Kidney epithelial cell (primary cell): Measurements from ENCODE around the gene TBCA. TPM values are rescaled to one million over a fixed set of nuclear protein-coding genes. Genes with fewer than 3 reads are reported as not detected.

ENCODE experiments used
- DNase-seq: peaks from one replicate; pipeline ENCODE4 v3.0.0-alpha.2; 2010; ENCODE audit warnings: low read depth
- H3K27me3 ChIP-seq: 2 replicates; pipeline ENCODE4 v1.6.0; 2011; ENCODE audit warnings: low read length; ENCODE audit not compliant: control insufficient read depth, insufficient read depth
- H3K36me3 ChIP-seq: 2 replicates; pipeline ENCODE4 v1.5.1; 2011; ENCODE audit warnings: low read length; ENCODE audit not compliant: control insufficient read depth, insufficient read depth
- H3K4me3 ChIP-seq: 2 replicates; pipeline ENCODE4 v1.5.1; 2011; ENCODE audit warnings: low read depth, mild to moderate bottlenecking, control low read depth, low read length
- total RNA-seq: library from RNA; depleted of rRNA; stranded (reverse); fragments of >200 nt; gene quantifications from 2 replicates; pipeline ENCODE4 v1.2.3, GENCODE V29; 2015
- TF ChIP-seq, protein P1 (sequence below): IDR thresholded peaks from 2 replicates; pipeline ENCODE4 v1.5.1; 2011; ENCODE audit warnings: mild to moderate bottlenecking, moderate library complexity, low read length, control low read depth, inconsistent platforms; ENCODE audit not compliant: insufficient read depth, poor library complexity, severe bottlenecking

Gene TBCA
- total RNA-seq, 1 donor from 2014 or later: 233 TPM

DNA sequence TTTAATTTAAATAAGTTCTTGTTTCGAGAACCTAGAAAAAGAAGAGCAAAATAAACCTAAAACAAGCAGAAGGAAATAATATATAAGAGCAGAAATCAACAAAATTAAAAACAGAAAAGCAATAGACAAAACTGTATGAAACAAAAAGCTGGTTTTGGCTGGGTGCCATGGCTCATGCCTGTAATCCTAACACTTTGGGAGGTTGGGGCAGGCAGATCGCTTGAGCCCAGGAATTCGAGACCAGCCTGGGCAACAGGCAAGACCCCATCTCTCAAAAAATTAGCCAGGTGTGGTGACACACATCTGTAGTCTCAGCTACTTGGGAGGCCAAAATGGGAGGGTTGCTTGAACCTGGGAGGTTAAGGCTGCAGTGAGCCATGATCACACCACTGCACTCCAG is 78.4 kb downstream of the TBCA start:
- Histone ChIP-seq H3K4me3 (no peak overlapping the region), H3K27me3 (no peaks in the 10 kb centered on the region), H3K36me3 (no peaks in the 10 kb centered on the region)
- no peak for DNase-seq
- TF ChIP-seq, protein P1, sequence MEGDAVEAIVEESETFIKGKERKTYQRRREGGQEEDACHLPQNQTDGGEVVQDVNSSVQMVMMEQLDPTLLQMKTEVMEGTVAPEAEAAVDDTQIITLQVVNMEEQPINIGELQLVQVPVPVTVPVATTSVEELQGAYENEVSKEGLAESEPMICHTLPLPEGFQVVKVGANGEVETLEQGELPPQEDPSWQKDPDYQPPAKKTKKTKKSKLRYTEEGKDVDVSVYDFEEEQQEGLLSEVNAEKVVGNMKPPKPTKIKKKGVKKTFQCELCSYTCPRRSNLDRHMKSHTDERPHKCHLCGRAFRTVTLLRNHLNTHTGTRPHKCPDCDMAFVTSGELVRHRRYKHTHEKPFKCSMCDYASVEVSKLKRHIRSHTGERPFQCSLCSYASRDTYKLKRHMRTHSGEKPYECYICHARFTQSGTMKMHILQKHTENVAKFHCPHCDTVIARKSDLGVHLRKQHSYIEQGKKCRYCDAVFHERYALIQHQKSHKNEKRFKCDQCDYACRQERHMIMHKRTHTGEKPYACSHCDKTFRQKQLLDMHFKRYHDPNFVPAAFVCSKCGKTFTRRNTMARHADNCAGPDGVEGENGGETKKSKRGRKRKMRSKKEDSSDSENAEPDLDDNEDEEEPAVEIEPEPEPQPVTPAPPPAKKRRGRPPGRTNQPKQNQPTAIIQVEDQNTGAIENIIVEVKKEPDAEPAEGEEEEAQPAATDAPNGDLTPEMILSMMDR: no peak

DNA sequence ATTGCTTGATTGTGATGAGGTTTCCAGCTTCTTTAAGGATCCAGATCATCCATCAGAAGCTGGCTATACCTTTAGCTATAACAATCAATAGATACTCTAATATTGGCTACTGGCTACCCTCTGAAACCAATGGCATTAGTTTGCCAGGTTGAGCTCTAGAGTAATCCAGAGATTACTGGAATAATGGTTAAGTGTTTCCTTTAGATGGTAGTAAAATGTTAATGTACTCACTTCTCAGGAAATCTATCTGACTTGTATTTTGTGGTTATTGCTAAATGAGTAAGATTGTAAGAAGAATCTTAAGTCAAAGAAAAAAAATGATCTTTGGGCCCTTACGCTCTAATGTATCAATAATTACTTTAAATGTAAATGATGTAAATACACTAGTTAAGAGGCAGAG is 80.0 kb downstream of the TBCA start:
- Histone ChIP-seq H3K36me3 (no peaks in the 10 kb centered on the region), H3K4me3 (no peak overlapping the region), H3K27me3 (no peaks in the 10 kb centered on the region)
- TF ChIP-seq, protein P1: no peak
- no peak for DNase-seq

DNA sequence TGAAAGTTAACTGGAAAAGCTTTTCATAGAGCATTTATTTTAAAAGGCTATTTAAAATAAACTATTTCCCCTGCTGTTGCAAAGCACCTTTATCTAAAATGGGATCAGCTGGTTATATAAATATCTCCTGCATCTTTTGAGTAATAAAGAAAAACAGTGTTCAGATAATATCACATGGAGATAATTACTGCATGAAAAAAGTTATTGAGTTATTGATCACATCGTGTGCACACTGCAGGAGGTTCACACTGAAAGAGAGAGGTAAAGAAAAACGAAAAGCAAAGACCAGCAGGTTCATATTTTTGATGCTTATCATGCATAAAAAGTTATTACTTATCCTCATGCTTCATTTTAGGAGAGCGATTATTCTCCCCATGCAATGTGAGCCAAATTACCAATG is 82.2 kb downstream of the TBCA start:
- no peaks in the 10 kb centered on the region for H3K27me3 ChIP-seq
- TF ChIP-seq, protein P1: no peak
- no peaks in the 10 kb centered on the region for H3K36me3 ChIP-seq
- no peak for DNase-seq
- H3K4me3 ChIP-seq: no peak overlapping the region

DNA sequence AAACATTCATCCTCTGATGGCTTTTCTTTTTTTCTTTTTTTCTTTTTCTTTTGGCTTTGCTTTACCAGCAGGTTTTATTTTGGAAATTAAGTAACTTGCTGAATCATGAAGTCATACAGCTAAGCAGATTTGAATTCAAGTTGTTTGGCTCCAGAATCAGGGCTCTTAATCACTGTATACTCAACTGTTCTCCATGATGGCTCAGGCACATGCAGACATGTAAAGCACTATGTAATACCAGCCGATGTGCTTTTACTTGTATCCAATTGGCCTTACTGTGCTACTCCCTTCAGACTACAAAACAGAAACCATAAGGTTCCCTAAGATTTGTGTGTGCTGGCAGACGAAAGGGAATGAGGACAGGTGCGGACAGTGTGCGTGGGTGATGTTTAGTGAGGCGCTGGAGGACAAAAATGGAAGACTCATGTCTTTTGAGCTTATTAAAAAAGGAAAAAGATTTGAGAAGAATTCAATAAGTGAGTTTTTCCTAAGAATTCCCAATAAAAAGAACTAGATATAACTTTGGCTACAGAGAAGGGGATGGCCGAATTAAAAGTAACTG is 92.9 kb downstream of the TBCA start:
- DNase-seq: no peak
- TF ChIP-seq, protein P1: no peak

DNA sequence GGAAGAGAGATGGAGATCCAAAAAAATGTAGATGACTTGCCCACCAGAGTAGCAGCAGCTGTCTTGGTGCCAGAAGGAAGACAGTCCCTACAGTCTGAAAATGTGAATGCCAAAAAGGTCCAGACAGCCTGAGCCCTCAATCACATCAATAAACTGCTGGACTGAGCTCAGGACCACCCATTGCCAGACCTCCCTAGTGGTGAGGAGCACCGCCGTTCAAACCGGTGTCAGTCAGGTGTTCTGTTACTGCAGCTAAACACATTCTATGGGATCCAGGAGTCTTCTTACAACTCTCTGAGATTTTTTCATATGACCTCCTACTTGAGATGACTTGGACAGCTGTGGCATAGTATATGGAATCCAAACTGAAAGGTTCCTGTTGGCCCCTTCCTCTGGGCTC is 105.6 kb downstream of the TBCA start:
- H3K36me3 ChIP-seq: no peaks in the 10 kb centered on the region
- H3K4me3 ChIP-seq: no peak overlapping the region
- peaks cover under 1% of the 10 kb centered on the region for H3K27me3 ChIP-seq
- DNase-seq: no peak
- TF ChIP-seq, protein P1: no peak

More for the DNA sequence above, 92.9 kb downstream of the TBCA start:
- H3K4me3 ChIP-seq: no peak overlapping the region
- no peaks in the 10 kb centered on the region for H3K27me3 ChIP-seq
- no peaks in the 10 kb centered on the region for H3K36me3 ChIP-seq

DNA sequence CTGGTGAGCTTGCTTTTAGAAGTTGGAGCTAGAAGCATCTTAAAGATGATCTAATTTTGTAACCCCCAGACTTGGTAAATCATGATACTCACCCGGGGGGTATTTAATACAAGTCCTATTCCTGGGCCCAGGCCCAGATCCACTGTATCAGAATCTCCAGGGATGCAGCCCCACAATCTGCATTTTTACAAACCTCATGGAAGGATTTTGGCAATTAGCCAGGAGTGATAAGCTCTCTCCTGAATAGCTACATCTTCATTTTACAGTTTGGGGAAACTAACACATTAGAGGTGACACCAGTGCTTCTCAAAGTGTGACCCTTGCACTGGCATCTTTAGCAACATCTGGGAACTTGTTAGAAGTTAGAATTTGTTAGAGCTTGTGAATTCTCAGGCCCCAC is 106.5 kb downstream of the TBCA start:
- TF ChIP-seq, protein P1: no peak
- DNase-seq: no peak
- Histone ChIP-seq H3K27me3 (peaks cover 3% of the 10 kb centered on the region), H3K36me3 (no peaks in the 10 kb centered on the region), H3K4me3 (no peak overlapping the region)
